HG03108 (cell line): Measurements from ENCODE around the gene LAMA3.

Source experiments
- ATAC-seq: cut with Tn5 transposase; IDR thresholded peaks from one replicate; pipeline ENCODE4 v1.9.1; 2021; ENCODE audit warnings: moderate library complexity; ENCODE audit not compliant: unreplicated experiment

LAMA3 gene

DNA sequence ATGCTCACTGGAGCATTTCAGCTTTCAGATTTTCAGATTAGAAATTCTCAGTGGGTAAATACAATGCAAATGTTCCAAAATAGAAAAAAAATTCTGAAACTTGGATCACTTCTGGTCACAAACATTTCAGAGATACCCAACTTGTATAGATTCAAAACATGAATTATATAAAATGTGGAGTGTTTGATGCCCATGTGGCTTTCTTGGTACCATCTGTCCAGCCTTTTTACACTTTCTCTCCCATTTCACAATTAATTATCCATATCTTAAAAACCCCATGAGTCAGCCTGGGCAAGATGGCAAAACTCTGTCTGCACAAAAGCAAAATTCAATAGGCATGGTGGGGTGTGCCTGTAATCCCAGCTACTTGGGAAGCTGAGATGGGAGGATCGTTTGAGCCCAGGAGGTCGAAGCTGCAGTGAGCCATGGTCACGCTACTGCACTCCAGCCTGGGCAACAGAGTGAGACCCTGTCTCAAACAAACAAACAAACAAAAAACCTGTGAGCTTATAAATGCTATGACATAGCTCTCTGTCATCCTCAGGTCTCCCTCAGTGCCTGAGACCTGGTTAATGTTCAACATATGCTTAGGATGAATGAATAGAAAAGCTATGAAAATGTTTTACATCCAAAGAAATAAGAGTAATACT, 179.0 kb downstream of the LAMA3 start:
- no peak for ATAC-seq

DNA sequence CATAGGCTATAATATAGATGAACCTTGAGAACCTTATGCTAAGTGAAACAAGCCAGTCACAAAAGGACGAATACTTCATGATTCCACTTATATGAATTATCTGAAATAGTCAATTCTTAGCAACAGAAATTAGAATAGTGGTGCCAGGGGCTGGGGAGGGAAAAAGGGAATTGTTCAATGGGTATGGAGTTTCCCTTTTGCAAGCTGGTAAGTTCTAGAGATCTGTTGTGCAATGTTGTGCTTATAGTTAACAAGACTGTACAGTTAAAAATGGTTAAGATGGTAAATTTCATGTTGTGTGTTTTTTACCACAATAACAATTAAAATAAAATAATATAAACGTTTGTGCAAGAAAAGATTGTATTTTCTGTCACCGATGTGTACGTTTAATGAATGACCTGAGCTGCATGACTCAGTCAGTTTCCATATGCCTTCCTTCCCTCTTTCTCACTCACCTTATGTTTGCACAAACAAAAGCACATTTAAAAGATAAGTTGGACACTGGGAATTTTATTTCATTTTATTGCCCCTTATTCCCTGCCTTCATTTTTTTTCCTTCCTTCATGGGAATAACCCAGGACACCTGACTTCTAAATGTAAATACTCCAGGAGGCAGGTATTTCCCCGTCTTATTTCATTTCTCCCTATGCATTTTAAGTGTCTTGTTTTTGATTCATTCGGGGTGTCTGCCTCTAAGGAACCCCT, 181.6 kb downstream of the LAMA3 start:
- no peak for ATAC-seq

DNA sequence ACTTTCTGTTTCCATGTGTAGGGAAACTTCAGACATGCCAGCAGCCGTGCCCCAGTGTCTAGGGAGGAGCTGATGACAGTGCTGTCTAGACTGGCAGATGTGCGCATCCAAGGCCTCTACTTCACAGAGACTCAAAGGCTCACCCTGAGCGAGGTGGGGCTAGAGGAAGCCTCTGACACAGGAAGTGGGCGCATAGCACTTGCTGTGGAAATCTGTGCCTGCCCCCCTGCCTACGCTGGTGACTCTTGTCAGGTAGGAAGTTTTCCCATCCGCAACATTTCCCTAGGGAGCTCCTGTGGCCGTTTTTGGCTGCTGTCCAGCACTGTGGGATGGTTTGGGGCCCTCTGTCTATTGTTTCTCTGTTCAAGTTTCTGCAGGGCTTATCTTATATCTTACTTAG, 182.2 kb downstream of the LAMA3 start:
- peak; percentile 83 for ATAC-seq

DNA sequence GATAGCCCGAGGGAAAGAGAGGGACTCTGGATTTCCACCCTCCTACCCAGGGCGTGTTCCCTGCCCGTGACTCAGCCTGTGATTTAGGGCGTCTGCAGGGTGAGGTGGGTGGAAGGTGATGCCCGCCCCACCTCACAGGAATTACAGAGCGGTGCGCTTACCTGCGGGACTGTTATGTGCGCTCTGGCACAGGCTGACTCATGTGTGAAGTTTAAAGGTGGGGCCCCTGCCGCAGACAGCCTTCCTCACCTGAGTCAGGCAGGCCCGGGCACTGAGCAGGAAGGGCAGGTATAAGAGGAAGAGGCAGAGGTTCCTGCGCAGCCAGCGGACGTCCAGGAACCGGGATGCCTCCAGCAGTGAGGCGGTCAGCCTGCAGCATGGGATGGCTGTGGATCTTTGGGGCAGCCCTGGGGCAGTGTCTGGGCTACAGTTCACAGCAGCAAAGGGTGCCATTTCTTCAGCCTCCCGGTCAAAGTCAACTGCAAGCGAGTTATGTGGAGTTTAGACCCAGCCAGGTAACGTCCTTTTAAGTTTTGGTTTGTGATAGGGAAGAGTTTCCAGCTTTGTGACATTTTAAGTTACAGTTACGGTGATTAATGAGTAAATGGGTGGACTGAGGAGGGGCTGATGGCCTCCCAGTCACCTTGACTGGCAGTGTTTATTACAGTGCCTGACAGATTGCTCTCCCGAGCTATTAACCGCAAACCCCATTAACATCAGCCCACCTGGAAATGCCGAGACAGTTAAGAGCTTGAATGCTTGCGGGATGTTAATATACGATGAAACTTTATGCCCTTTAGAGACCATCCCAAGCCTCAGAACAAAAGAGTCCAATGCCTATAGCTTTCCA, 183.7 kb downstream of the LAMA3 start:
- no peak for ATAC-seq

DNA sequence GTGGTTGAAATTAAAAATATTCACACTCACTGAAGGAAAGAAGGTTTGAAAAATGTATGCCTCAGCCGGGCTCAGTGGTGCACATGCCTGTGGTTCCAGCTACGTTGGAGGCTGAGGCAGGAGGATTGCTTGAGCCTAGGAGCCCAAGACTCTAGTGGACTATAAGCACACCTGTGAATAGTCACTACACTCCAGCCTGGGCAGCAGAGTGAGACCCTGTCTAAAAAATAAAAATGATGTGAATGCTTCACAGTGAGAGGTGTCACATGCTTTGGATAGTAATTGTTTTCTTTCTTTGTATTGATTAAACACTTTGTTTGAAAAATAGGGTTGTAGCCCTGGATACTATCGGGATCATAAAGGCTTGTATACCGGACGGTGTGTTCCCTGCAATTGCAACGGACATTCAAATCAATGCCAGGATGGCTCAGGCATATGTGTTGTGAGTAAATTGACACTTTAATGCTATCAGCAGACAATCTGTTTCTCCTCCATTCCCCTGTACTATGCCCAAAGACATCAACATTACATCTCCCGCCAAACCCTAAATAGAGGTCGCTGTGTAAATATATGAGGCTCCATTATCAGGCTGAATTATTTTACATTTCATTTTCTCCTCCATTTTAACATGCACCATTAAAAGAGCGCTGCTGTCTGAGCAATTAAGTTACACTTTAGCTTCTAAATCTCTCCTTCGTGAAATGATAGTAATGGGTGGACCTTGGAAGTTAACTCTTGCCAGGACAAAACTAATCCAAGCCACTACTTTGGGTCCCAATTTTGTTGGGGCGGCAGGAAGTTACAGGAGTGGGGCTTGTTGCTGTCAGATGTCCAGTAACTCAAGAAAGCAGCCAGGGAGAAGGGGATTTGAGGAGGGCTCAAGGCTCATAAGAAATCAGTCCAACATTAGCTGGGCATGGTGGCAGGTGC, 187.0 kb downstream of the LAMA3 start:
- ATAC-seq = no peak

DNA sequence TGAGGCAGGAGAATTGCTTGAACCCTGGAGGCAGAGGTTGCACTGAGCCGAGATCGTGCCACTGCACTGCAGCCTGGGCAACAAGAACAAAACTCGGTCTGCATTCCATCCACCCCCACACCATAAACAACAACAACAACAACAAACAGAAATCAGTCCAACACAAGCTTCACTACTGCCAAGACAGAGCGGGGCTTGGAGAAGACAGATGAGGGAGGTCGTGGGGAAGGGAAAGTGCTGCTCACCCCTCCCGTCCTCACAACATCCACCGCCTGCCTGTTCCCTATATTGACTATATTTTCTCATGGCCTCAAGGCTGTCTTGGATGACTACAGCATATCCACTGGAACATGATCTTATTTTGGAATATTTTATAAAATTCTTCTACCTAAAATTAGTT, 187.7 kb downstream of the LAMA3 start:
- no peak for ATAC-seq

DNA sequence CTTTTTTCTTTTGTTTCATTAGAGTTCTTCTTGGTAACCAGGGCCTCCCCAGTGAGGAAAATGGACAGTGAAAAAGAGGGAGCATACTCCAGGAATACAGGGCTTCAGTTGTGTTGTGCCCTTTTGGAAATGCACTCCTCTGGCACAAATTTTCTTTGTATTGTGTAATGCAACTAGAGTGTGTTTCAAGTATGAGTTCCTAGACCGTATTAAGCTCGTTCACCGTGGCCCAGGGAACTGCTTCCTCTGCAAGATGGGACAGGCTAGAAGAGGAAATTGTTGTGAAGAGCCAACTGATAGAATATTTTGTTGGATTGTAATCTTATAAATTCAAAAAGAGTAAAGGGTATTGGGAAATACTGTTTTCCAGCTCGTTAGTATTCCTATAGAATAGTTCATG, 188.1 kb downstream of the LAMA3 start:
- no peak for ATAC-seq

DNA sequence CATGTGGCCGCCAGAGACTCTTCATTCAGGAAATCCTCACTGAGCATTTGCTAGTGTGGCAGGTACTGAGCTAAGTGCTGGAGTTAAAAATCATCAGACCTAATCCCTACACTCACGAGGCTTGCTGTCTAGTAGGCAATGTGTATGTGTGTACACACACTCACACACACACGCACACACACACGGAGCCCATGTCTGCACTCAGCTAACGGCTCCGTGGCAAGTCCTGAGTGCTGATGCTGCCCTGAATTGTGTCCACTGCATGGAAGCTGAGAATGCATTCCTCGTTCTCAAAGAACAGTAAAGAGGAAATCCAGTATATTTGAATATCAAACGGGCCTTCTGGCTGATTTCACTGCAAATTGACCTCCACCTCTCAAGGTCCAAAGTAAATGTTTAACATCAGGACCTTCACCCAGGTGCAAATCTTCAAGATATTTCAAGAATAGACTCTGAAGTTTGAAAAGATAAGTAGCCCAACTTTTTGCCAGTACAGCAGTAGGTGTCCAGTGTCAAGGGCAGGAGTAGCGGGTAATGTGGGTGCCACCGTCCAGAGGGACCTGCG, 189.2 kb downstream of the LAMA3 start:
- no peak for ATAC-seq

DNA sequence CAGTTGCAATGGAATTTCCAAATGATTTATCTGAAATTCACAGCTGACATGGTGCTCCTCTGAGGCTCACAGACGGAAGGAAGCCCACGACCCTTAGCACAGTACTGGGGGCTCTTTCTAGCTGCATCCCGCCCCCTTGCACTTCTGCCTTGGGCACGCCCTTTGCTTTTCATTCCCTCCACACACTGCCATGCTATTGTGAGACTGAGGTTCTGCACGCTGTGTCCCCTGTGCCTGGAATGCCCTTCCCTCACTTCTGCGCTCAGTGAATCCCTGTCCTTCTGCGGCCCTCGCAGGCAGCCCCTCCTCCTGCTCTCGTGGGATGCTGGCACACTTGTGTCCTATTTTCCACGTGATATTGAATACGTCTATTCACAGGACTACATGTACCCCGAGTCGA, 189.9 kb downstream of the LAMA3 start:
- ATAC-seq = no peak

DNA sequence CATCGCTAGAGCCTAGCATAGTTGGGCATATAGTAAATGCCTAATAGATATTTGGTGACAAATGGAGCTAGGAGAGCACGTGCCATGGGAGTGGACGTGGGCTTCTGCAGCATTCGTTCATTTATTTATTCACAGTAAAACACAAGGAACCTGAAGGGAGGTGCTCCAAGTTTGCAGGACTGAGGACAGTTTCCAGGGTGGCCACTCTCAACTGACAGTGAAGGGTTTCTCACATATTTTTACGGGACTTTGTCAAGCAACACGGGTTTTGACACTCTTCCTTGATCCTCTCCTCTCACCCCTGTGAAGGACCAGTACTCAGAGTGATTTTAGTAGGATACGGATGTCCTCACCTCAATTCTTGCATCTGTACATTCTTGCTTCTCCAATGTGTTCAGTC, 190.3 kb downstream of the LAMA3 start:
- ATAC-seq = no peak

DNA sequence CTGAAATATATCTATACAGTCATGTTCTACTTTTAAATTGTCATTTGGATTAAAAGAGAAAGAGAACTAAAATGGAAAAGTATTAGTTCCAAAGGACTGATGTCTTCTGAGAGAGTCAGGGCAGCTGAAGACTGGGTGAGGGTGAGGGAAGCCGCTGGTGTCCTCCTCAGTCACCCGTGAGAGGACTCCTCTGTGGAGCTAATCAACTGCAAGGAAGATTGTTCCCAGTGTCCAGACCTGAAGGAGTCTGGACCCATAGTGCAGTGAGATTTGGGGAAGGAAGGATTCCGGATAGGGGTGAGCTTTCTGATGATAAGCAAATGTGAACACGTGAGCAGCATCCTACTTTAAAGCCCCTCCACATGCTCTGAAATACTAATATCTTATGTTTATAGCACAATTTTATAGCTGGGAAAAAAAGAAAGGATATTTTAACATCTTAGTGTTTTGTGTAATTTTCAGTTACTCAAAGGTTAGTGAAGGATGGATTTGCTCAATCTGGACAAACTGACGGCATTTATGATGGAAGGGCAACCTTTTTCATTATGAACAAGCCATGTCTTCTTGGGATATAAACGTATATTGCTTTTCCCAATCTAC, 190.8 kb downstream of the LAMA3 start:
- ATAC-seq = no peak

DNA sequence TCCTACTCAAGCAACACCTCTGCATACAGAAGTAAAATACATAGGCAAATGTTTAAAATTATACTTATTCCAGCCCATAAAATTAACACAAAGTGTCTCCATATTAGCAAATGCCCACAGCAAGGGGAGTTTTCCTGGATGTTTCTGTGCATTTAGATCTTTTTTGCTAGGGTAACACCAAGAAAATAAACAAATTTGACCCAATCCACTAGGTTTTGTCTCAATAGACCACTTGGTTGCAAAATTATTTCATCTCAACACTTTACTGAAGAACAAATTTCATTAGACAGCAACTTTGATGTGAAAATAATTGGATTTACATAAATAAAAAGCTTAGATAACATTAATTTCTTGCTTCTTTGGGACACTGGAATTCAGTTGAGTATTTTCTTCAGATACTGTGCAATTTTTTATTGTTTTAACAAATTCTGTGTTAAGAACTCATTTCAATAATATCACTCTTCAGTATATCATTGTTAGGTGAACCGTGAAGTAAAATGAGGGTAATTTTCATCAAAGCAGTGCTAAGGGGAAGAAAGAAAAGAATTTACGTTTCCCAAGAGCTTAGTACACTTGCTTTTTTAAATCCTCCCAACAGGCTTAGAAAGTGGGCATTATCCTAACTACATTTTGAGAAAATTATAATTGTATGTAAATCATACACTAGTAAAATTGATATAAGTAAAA, 191.8 kb downstream of the LAMA3 start:
- no peak for ATAC-seq

DNA sequence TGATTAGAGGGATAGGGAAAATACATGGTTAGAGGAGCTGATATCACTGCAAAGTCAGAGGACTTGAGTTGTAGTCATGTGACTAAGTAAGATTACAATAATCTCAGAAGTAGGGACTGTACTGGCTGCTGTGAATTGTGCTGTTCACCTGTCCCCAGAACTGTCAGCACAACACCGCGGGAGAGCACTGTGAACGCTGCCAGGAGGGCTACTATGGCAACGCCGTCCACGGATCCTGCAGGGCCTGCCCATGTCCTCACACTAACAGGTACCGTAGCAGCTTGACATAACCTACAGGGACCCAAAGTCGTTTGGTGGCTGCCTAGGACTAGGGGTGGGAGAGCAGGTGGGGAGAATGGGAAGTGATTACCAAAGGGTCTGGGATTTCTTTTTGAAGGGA, 192.5 kb downstream of the LAMA3 start:
- no peak for ATAC-seq

DNA sequence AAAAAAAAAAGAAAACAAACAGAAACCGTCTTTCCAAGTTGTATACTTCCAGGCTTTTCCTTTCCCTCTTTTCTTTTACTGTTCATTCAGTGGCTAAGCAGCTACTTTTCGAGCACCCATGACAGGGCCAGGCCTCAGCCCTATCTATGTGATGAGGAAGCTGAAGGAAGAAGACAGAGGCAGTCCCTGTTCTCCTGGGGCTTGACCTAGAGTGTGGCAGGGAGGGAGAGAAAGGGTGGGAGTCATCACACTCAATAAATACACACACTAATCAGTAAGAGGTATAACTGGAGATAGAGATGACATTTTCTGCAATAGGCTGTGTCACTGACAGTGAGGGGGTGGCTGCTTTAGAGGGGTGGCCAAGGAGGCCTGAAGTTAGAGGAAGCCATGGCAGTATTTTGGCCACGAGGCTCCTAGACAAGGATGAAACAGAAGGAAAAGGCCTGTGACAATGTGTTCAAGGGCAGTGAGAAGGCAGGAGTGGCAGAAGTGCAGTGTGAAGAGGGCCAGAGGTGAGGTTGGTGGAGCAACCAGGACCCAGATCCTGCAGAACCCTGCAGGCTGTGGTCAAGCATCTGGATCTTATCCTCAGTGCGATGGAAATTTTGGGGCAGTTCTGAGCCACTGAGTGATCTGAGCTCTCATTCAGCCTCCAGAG, 193.5 kb downstream of the LAMA3 start:
- ATAC-seq = no peak

DNA sequence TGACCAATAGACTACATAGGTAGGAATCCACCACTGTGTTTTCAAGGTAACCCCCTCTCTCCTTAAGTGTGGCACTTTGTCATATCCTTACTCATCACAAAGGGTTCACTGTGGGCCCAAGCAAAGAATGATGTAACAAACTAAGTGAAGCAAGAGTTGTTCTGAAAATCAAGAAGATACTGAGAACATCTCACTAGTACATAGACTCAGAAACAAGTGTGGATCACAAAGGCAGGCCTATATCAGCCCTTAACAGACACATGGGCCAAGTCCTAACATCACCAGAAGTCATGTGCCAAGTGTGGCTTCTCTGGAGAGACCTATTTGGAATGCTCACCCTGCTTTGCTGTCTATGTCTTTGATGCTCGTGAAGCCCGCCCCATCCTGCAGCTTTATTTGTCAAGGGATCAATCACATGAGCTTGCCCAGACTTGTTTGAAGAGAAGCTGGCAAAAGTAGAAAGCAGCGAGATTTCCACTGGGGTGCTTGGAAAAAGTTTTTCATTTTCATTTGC, 194.1 kb downstream of the LAMA3 start:
- ATAC-seq = no peak

DNA sequence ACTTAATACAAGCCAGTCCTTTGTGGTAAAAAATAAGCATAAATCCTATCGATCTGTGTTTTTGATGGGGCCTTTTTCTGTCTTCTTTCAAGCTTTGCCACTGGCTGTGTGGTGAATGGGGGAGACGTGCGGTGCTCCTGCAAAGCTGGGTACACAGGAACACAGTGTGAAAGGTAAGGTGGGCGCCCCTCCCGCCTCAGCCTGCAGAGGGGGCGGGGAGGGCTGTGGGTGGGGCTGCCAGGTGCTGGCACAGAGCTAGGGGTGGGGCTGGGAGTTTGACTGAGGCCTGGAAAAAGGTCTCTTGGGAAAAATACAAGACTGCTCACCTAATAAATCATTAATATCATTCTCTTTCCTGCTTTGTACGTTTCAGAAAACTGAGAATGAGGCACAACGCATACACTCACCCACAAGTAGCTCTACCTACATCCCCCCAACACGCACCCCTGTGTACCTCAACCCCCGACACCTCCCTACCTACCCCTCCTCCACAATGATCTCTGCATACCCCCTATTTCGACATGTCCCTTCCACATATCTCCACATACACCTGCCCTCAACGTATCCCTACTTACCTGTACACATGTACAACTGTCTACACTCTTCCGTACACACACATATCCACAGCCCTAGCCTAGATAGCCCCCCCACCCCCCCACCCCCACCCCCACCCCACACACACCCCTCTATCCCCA, 195.6 kb downstream of the LAMA3 start:
- ATAC-seq = no peak

DNA sequence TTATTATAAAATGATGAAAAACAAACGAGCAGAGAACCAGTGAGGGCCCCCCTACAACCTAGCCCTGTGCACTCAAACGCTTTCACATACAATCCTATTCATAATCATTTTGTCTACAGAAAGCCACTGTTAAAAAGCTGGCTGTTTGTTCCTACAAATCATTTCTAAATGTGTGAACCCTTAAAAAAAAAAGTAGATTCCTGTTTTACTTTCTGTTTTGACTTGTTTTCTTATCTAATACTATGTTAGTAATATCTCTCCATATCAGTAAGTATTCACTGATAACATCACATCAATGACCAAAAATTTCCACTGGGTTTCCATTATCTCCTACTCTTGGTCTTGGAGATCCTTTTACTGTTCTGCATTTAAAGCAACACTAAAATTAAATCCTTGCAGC, 196.5 kb downstream of the LAMA3 start:
- ATAC-seq = no peak

DNA sequence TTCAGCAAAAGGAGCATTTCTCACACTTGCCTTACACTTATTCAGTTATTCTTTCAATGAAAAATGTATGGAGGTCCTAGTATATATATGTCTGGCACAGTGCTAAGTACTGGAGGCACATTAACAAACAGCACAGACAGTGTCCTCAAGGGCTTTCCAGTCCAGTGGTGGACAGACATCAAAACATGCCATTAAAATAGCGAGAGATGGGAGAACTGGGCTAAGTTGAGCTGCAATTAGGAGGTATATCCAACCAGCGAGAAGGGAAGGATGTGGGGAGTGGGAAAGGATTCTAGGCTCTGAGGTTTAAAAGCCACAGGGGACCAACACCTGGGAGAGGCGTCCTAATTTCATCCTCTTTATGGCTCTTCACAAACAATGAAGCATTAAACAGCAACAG, 197.8 kb downstream of the LAMA3 start:
- no peak for ATAC-seq
